ENCODE measurements around the gene C12orf57. TPM values are rescaled to one million over a fixed set of nuclear protein-coding genes. Genes with fewer than 3 reads are reported as not detected.

C12orf57 gene
- total RNA-seq, 2 experiments from 2014 or later, result 156 to 181 TPM

DNA sequence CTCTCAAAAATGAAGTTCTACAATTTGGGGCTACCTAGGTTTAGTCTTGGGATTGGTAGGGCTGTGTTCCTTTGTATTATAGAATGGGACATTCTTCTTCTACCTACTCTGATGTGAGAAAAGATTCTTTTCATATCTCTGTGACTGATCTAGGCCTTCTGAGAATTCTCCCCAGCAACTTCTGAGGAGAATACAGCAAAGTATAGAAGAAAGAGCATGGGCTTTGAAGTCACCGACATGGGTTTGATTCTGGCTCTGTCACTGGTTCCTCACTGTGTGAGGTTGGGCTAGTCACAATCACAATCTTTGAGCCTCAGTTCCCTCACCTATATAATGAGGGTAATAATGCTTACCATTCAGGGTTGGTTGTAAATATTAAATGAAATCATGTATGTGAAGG is 11.1 kb upstream of the C12orf57 start:
- ChIA-PET POLR2A (no interaction called here), CTCF (interaction anchor here (0.5 to 1.4 kb wide), 2 partner anchors 45 to 61 kb away, joined by 3 to 5 read pairs; no protein-coding TSS in a partner anchor)
- Mint-ChIP-seq H3K27ac (peak overlapping the region; percentile 88), H3K9me3 (no peaks in the 10 kb centered on the region), H3K27me3 (no peaks in the 10 kb centered on the region), H3K4me3 (no peak overlapping the region), H3K36me3 (ENCODE audit: low read depth) (peaks cover 31% of the 10 kb centered on the region), H3K4me1 (peaks cover 75% of the 10 kb centered on the region)
- peak; percentile 19 for DNase-seq

DNA sequence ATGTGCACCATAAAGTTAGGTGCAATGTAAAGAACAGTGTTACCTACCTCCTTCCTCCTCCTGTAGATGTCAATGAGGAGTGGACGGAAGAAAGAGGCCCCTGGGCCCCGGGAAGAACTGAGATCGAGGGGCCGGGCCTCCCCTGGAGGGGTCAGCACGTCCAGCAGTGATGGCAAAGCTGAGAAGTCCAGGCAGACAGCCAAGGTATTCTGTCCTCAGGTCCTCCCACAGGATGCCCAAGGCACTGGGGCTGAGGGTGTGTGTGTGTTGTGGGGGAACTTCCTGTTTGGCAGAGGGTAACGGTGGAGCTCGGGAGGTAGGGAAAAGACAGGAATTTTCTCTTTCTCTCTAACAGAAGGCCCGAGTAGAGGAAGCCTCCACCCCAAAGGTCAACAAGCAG is 9.7 kb upstream of the C12orf57 start:
- H3K27me3 Mint-ChIP-seq, result no peaks in the 10 kb centered on the region
- peak overlapping the region; percentile 89 for H3K27ac Mint-ChIP-seq
- peaks cover 31% of the 10 kb centered on the region for H3K36me3 Mint-ChIP-seq (ENCODE audit: low read depth)
- POLR2A ChIA-PET, result interaction anchor here (0.7 kb wide), 1 partner anchor 11 kb away, joined by 4 read pairs; no protein-coding TSS in a partner anchor
- H3K4me3 Mint-ChIP-seq, result peak overlapping the region; percentile 41
- H3K9me3 Mint-ChIP-seq, result no peaks in the 10 kb centered on the region
- CTCF ChIA-PET, result interaction anchor here (0.7 to 3.6 kb wide), 10 partner anchors 9 to 210 kb away, joined by 3 to 18 read pairs (median 4); partner anchors contain the start of genes C12orf57, LPCAT3 and RNU7-1
- DNase-seq, result no peak
- peaks cover 72% of the 10 kb centered on the region for H3K4me1 Mint-ChIP-seq

DNA sequence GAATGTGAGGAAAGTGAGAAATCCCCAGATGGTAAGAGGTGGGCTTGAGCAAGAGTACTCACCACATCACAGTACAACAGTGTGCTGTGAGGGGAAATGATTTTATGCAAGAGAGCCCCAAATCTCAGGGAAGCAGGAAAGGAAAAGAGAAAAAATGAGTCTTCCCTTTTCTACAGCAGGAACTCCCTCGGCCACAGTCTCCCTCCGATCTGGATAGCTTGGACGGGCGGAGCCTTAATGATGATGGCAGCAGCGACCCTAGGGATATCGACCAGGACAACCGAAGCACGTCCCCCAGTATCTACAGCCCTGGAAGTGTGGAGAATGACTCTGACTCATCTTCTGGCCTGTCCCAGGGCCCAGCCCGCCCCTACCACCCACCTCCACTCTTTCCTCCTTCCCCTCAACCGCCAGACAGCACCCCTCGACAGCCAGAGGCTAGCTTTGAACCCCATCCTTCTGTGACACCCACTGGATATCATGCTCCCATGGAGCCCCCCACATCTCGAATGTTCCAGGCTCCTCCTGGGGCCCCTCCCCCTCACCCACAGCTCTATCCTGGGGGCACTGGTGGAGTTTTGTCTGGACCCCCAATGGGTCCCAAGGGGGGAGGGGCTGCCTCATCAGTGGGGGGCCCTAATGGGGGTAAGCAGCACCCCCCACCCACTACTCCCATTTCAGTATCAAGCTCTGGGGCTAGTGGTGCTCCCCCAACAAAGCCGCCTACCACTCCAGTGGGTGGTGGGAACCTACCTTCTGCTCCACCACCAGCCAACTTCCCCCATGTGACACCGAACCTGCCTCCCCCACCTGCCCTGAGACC is 8.2 kb upstream of the C12orf57 start:
- no peak for DNase-seq
- CTCF ChIA-PET, result interaction anchor here (1.1 to 17.8 kb wide), 6 partner anchors 9 to 209 kb away, joined by 4 to 388 read pairs (median 4); partner anchors contain the start of genes LPCAT3 and SPSB2
- H3K4me3 Mint-ChIP-seq, result peak overlapping the region; percentile 81
- H3K27ac Mint-ChIP-seq, result peak overlapping the region; percentile 97
- peaks cover 31% of the 10 kb centered on the region for H3K36me3 Mint-ChIP-seq (ENCODE audit: low read depth)
- peaks cover 67% of the 10 kb centered on the region for H3K4me1 Mint-ChIP-seq
- POLR2A ChIA-PET, result no interaction called here
- H3K27me3 Mint-ChIP-seq, result no peaks in the 10 kb centered on the region
- no peaks in the 10 kb centered on the region for H3K9me3 Mint-ChIP-seq

DNA sequence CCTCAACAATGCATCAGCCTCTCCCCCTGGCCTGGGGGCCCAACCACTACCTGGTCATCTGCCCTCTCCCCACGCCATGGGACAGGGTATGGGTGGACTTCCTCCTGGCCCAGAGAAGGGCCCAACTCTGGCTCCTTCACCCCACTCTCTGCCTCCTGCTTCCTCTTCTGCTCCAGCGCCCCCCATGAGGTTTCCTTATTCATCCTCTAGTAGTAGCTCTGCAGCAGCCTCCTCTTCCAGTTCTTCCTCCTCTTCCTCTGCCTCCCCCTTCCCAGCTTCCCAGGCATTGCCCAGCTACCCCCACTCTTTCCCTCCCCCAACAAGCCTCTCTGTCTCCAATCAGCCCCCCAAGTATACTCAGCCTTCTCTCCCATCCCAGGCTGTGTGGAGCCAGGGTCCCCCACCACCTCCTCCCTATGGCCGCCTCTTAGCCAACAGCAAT is 7.6 kb upstream of the C12orf57 start:
- CTCF ChIA-PET, result interaction anchor here (1.3 to 17.8 kb wide), 4 partner anchors 8 to 63 kb away, joined by 4 to 388 read pairs (median 11); partner anchors contain the start of gene SPSB2
- H3K36me3 Mint-ChIP-seq (ENCODE audit: low read depth), result peaks cover 31% of the 10 kb centered on the region
- DNase-seq, result no peak
- peak overlapping the region; percentile 97 for H3K27ac Mint-ChIP-seq
- no peaks in the 10 kb centered on the region for H3K27me3 Mint-ChIP-seq
- H3K4me1 Mint-ChIP-seq, result peaks cover 63% of the 10 kb centered on the region
- no peaks in the 10 kb centered on the region for H3K9me3 Mint-ChIP-seq
- POLR2A ChIA-PET, result no interaction called here
- peak overlapping the region; percentile 81 for H3K4me3 Mint-ChIP-seq

DNA sequence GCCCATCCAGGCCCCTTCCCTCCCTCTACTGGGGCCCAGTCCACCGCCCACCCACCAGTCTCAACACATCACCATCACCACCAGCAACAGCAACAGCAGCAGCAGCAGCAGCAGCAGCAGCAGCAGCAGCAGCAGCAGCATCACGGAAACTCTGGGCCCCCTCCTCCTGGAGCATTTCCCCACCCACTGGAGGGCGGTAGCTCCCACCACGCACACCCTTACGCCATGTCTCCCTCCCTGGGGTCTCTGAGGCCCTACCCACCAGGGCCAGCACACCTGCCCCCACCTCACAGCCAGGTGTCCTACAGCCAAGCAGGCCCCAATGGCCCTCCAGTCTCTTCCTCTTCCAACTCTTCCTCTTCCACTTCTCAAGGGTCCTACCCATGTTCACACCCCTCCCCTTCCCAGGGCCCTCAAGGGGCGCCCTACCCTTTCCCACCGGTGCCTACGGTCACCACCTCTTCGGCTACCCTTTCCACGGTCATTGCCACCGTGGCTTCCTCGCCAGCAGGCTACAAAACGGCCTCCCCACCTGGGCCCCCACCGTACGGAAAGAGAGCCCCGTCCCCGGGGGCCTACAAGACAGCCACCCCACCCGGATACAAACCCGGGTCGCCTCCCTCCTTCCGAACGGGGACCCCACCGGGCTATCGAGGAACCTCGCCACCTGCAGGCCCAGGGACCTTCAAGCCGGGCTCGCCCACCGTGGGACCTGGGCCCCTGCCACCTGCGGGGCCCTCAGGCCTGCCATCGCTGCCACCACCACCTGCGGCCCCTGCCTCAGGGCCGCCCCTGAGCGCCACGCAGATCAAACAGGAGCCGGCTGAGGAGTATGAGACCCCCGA is 7.0 kb upstream of the C12orf57 start:
- Mint-ChIP-seq H3K27me3 (no peaks in the 10 kb centered on the region), H3K9me3 (no peaks in the 10 kb centered on the region), H3K4me3 (peak overlapping the region; percentile 81), H3K36me3 (ENCODE audit: low read depth) (peaks cover 31% of the 10 kb centered on the region), H3K4me1 (peaks cover 60% of the 10 kb centered on the region), H3K27ac (peak overlapping the region; percentile 97)
- CTCF ChIA-PET, result interaction anchor here (0.8 to 17.8 kb wide), 16 partner anchors 8 to 184 kb away, joined by 3 to 388 read pairs (median 8); partner anchors contain the start of genes ATN1, CDCA3, MLF2 and PTPN6
- peak; percentile 72 for DNase-seq
- POLR2A ChIA-PET, result interaction anchor here (1.1 kb wide), 1 partner anchor 64 kb away, joined by 4 read pairs; the partner anchor contains the start of gene SPSB2

DNA sequence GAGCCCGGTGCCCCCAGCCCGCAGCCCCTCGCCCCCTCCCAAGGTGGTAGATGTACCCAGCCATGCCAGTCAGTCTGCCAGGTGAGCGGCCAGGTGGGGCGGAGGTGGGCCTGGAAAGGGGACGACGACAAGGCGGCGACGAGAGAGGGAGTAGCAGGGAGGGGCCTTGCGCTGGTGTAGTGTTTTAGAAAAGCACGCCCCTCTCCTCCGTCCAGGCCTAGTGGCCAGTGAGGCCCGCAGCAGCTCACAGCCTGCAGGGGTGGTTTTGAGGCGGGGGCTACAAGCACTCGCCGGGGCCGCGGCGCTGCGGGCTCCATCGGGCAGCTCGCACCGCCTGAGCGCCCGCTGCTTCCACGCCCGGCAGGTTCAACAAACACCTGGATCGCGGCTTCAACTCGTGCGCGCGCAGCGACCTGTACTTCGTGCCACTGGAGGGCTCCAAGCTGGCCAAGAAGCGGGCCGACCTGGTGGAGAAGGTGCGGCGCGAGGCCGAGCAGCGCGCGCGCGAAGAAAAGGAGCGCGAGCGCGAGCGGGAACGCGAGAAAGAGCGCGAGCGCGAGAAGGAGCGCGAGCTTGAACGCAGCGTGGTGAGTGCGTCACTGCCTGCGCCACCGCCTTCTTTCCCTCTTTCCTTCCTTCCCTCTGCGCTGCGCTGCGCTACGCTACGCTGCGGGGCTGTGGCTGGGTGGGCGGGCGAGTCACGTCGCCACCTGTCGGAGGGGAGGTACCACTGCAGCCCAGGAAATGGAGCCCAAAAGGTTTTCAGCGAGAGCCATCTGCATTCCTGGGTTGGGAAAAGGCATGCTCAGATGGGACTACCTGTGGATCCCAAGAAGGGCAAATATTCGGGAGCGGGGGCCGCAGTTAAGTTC is 6.1 kb upstream of the C12orf57 start:
- Mint-ChIP-seq H3K4me1 (peaks cover 59% of the 10 kb centered on the region), H3K4me3 (peak overlapping the region; percentile 81), H3K27me3 (no peaks in the 10 kb centered on the region), H3K36me3 (ENCODE audit: low read depth) (peaks cover 32% of the 10 kb centered on the region), H3K9me3 (no peaks in the 10 kb centered on the region), H3K27ac (peak overlapping the region; percentile 97)
- peak; percentile 95 for DNase-seq
- ChIA-PET POLR2A (interaction anchor here (0.8 to 1.1 kb wide), 3 partner anchors 14 to 65 kb away, joined by 3 to 4 read pairs (median 3); partner anchors contain the start of gene SPSB2), CTCF (interaction anchor here (0.6 to 17.8 kb wide), 32 partner anchors 9 to 602 kb away, joined by 3 to 388 read pairs (median 4); partner anchors contain the start of genes ATN1, C1RL, CDCA3 and LPCAT3)

DNA sequence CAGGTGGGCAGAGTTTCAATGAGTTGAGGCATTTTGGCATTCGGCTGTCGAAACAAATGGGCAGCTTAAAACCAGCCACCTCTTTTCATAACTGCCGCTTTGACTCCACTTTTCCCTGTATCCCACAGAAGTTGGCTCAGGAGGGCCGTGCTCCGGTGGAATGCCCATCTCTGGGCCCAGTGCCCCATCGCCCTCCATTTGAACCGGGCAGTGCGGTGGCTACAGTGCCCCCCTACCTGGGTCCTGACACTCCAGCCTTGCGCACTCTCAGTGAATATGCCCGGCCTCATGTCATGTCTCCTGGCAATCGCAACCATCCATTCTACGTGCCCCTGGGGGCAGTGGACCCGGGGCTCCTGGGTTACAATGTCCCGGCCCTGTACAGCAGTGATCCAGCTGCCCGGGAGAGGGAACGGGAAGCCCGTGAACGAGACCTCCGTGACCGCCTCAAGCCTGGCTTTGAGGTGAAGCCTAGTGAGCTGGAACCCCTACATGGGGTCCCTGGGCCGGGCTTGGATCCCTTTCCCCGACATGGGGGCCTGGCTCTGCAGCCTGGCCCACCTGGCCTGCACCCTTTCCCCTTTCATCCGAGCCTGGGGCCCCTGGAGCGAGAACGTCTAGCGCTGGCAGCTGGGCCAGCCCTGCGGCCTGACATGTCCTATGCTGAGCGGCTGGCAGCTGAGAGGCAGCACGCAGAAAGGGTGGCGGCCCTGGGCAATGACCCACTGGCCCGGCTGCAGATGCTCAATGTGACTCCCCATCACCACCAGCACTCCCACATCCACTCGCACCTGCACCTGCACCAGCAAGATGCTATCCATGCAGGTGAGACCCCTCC is 5.2 kb upstream of the C12orf57 start:
- no peaks in the 10 kb centered on the region for H3K9me3 Mint-ChIP-seq
- peaks cover 59% of the 10 kb centered on the region for H3K4me1 Mint-ChIP-seq
- ChIA-PET POLR2A (interaction anchor here (0.8 to 1.1 kb wide), 3 partner anchors 13 to 66 kb away, joined by 3 to 4 read pairs (median 3); partner anchors contain the start of gene SPSB2), CTCF (interaction anchor here (0.9 to 17.8 kb wide), 25 partner anchors 9 to 194 kb away, joined by 3 to 388 read pairs (median 5); partner anchors contain the start of genes ATN1, C1RL, CDCA3 and LPCAT3)
- peak overlapping the region; percentile 97 for H3K27ac Mint-ChIP-seq
- peaks cover 26% of the 10 kb centered on the region for H3K36me3 Mint-ChIP-seq (ENCODE audit: low read depth)
- H3K27me3 Mint-ChIP-seq, result no peaks in the 10 kb centered on the region
- peak overlapping the region; percentile 81 for H3K4me3 Mint-ChIP-seq
- DNase-seq, result no peak

DNA sequence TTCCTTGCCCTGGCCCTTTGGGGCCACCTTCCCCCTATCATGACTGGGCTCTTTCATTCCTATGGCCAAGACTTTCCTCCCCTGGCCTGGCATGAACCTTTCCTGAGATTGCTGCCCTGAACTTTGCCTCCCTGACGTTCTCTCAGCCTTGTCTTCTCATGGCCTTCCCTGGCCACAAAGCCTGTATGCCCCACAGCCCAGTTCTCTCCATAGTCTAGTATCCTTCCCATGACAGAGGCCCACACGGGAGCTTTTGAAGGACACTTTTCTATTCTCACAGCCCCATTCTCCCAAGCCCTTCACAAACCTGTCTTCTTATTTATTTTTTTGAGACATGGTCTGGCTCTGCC is 4.7 kb upstream of the C12orf57 start:
- Mint-ChIP-seq H3K4me3 (no peak overlapping the region), H3K4me1 (peaks cover 58% of the 10 kb centered on the region), H3K36me3 (ENCODE audit: low read depth) (peaks cover 22% of the 10 kb centered on the region)

DNA sequence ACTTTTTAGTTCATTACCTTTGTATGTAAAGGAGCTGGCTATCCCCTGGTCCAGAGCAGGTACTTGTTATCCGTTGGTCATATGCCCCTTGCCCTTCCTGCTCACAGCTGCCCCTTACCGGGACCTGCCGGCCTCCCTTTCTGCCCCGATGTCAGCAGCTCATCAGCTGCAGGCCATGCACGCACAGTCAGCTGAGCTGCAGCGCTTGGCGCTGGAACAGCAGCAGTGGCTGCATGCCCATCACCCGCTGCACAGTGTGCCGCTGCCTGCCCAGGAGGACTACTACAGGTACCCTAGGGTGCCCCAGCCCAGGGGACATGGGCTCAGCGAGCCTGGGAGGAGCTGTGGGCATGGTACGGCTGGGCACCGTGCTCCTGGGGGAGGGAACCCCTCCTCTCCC is 2.6 kb upstream of the C12orf57 start:
- no peaks in the 10 kb centered on the region for H3K27me3 Mint-ChIP-seq
- peak overlapping the region; percentile 38 for H3K27ac Mint-ChIP-seq
- H3K36me3 Mint-ChIP-seq (ENCODE audit: low read depth), result peaks cover 10% of the 10 kb centered on the region
- DNase-seq, result no peak
- H3K4me3 Mint-ChIP-seq, result no peak overlapping the region
- peaks cover 56% of the 10 kb centered on the region for H3K4me1 Mint-ChIP-seq
- ChIA-PET CTCF (interaction anchor here (1.4 to 17.8 kb wide), 6 partner anchors 16 to 168 kb away, joined by 4 to 388 read pairs (median 6); partner anchors contain the start of genes C1RL, ENO2 and SPSB2), POLR2A (no interaction called here)
- H3K9me3 Mint-ChIP-seq, result no peaks in the 10 kb centered on the region

More for the DNA sequence above, 4.7 kb upstream of the C12orf57 start:
- peak overlapping the region; percentile 79 for H3K27ac Mint-ChIP-seq
- H3K9me3 Mint-ChIP-seq, result no peaks in the 10 kb centered on the region
- H3K27me3 Mint-ChIP-seq, result no peaks in the 10 kb centered on the region
- ChIA-PET POLR2A (no interaction called here), CTCF (interaction anchor here (0.9 to 17.8 kb wide), 13 partner anchors 10 to 186 kb away, joined by 3 to 388 read pairs (median 7); partner anchors contain the start of genes LPCAT3, MLF2 and SPSB2)
- DNase-seq, result no peak

DNA sequence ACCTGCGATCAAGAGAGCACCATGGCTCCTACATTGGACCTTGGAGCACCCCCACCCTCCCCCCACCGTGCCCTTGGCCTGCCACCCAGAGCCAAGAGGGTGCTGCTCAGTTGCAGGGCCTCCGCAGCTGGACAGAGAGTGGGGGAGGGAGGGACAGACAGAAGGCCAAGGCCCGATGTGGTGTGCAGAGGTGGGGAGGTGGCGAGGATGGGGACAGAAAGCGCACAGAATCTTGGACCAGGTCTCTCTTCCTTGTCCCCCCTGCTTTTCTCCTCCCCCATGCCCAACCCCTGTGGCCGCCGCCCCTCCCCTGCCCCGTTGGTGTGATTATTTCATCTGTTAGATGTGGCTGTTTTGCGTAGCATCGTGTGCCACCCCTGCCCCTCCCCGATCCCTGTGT is 2.0 kb upstream of the C12orf57 start:
- Mint-ChIP-seq H3K4me3 (no peak overlapping the region), H3K4me1 (peaks cover 55% of the 10 kb centered on the region), H3K36me3 (ENCODE audit: low read depth) (peaks cover 6% of the 10 kb centered on the region), H3K27me3 (no peaks in the 10 kb centered on the region), H3K9me3 (no peaks in the 10 kb centered on the region), H3K27ac (no peak overlapping the region)
- no peak for DNase-seq
- ChIA-PET CTCF (interaction anchor here (1.4 to 17.8 kb wide), 5 partner anchors 16 to 69 kb away, joined by 4 to 388 read pairs (median 6); partner anchors contain the start of genes ENO2 and SPSB2), POLR2A (no interaction called here)

DNA sequence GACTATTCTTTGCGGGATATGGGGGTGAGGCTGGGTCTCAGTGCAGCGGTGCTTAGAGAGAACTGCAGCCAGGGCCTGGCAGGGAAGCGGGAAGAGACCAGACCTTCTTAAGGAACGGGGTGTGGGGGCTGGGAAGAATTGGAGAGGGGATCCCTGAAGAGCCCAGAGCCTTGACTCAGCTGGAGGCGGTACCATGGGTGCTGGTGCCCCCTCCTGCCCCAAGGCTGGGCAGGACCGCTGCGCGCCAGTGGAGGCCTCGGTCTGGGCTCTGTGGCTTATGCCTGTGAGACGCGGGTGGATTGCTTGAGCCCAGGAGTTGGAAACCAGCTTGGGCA is 1.5 kb upstream of the C12orf57 start:
- ChIA-PET POLR2A (no interaction called here), CTCF (interaction anchor here (5.3 to 17.8 kb wide), 2 partner anchors 17 to 18 kb away, joined by 49 to 388 read pairs; no protein-coding TSS in a partner anchor)
- Mint-ChIP-seq H3K4me1 (peaks cover 57% of the 10 kb centered on the region), H3K9me3 (no peaks in the 10 kb centered on the region), H3K36me3 (ENCODE audit: low read depth) (peaks cover 3% of the 10 kb centered on the region), H3K27me3 (no peaks in the 10 kb centered on the region), H3K27ac (peak overlapping the region; percentile 96), H3K4me3 (no peak overlapping the region)
- no peak for DNase-seq
